Measurements from ENCODE around the gene C8A. TPM values are rescaled to one million over a fixed set of nuclear protein-coding genes. Genes with fewer than 3 reads are reported as not detected.

Gene C8A
- total and polyA plus RNA-seq, 2 of the 13 experiments (the other 11 are each of a cell fraction or from before 2014, with no cell fraction given) = 10.5 to 15.0 TPM

DNA sequence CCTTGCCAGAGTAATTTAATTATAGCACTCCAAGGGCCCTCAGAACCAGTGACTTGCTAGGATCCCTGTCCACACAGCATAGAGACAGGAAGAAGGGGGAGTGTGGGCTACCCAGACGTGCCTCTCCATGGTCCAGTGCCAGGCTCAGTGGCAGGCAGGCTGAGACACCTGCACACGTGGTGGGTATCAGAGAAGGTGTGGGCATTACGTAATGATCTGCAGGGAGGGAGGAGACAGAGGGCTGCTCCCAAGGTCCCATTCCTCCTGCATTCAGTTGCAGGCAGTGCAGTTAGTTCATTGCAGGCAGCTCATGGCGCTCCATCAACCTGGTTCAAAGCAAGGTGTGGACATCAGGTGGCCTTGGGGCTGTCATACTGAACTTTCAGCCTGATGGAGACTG, 61.4 kb downstream of the C8A start:
- Histone ChIP-seq H4K20me1 (ENCODE audit: insufficient read depth, low read length) (no peaks in the 10 kb centered on the region), H2AFZ (ENCODE audit: low read length) (no peak overlapping the region), H3K36me3 (replicated peaks in 1 of 2; ENCODE audit: control insufficient read depth in 1 of 2, insufficient read depth in 2 of 2, low read length in 2 of 2) (no peaks in the 10 kb centered on the region), H3K4me1 (ENCODE audit: insufficient read depth, low read length) (peaks cover 84% of the 10 kb centered on the region), H3K27ac (ENCODE audit: extremely low read length, insufficient read depth, low read length) (peak overlapping the region; percentile 27), H3K9ac (ENCODE audit: insufficient read depth, low read depth, low read length) (no peak overlapping the region), H3K27me3 (ENCODE audit: control insufficient read depth in 1 of 2, insufficient read depth in 2 of 2, low read length in 2 of 2) (no peaks in the 10 kb centered on the region), H3K4me2 (ENCODE audit: low read depth, low read length) (no peak overlapping the region), H3K4me3 (replicated peaks in 1 of 3; ENCODE audit: insufficient read depth in 1 of 3, low read depth in 2 of 3, low read length in 3 of 3) (no peak overlapping the region), H3K79me2 (ENCODE audit: insufficient read depth, low read length) (no peaks in the 10 kb centered on the region), H3K9me3 (ENCODE audit: low read length) (no peaks in the 10 kb centered on the region)
- FAIRE-seq = no peak
- peak; percentile 54 for DNase-seq (ENCODE audit: low spot score)
- ATAC-seq = peak; percentile 53
- ChIA-PET POLR2A (interaction anchor here (1.1 to 2.2 kb wide), 2 partner anchors 50 to 61 kb away, joined by 4 to 6 read pairs; partner anchors contain the start of genes C8A and C8B), CTCF (ENCODE audit: low intra/inter-chr PET ratio, low total read pairs) (no interaction called here)
- in situ Hi-C loops (cut with HindIII; ENCODE audit: extremely low pct_ligation_motif_present, low pct_unique_long_range_greater_than_20kb) = no loop called here
- 33% methylated on average over 2 of the region's 4 CpGs for WGBS (ENCODE audit: low lambda C conversion rate)
- intact Hi-C loops (cut with micrococcal nuclease; ENCODE audit: unreplicated experiment) = no loop called here
- BruUV-seq (replicated peaks) = no TSS peak
- TF ChIP-seq, protein P1, sequence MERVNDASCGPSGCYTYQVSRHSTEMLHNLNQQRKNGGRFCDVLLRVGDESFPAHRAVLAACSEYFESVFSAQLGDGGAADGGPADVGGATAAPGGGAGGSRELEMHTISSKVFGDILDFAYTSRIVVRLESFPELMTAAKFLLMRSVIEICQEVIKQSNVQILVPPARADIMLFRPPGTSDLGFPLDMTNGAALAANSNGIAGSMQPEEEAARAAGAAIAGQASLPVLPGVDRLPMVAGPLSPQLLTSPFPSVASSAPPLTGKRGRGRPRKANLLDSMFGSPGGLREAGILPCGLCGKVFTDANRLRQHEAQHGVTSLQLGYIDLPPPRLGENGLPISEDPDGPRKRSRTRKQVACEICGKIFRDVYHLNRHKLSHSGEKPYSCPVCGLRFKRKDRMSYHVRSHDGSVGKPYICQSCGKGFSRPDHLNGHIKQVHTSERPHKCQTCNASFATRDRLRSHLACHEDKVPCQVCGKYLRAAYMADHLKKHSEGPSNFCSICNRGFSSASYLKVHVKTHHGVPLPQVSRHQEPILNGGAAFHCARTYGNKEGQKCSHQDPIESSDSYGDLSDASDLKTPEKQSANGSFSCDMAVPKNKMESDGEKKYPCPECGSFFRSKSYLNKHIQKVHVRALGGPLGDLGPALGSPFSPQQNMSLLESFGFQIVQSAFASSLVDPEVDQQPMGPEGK (CRISPR knock-in tag; IDR thresholded peaks at IDR 0.05) = 0 out of 2 replicates have a peak, but pooled peaks have one; percentile 22
- TF ChIP-seq ZNF605 (CRISPR knock-in tag; IDR thresholded peaks at IDR 0.05) (0 out of 2 replicates have a peak, but pooled peaks have one; percentile 15), RXRA (CRISPR knock-in tag; IDR thresholded peaks at IDR 0.05) (peak; percentile 57), ERF (CRISPR knock-in tag; IDR thresholded peaks at IDR 0.05) (no peak), BCL6 (CRISPR knock-in tag; IDR thresholded peaks at IDR 0.05) (peak; percentile 67), PHF21A (CRISPR knock-in tag; IDR thresholded peaks at IDR 0.05) (0 out of 2 replicates have a peak, but pooled peaks have one; percentile 19), HMG20A (CRISPR knock-in tag; IDR thresholded peaks at IDR 0.05; ENCODE audit: borderline replicate concordance) (peak; percentile 63; the same call in 1 of the 2 replicates), MXD4 (CRISPR knock-in tag; IDR thresholded peaks at IDR 0.05) (peak; percentile 49; the same call in 1 of the 2 replicates), SOX6 (IDR thresholded peaks at IDR 0.05) (no peak), SOX6 (CRISPR knock-in tag; IDR thresholded peaks at IDR 0.05) (peak; percentile 37; the same call in 1 of the 2 replicates), NCOA2 (CRISPR knock-in tag; IDR thresholded peaks at IDR 0.05) (peak; percentile 54), ZNF331 (CRISPR knock-in tag; IDR thresholded peaks at IDR 0.05) (peak; percentile 31; the same call in 1 of the 2 replicates), ZNF788 (CRISPR knock-in tag; IDR thresholded peaks at IDR 0.05; ENCODE audit: borderline replicate concordance) (peak; percentile 39; the same call in 1 of the 2 replicates)
- TF ChIP-seq, protein P2, sequence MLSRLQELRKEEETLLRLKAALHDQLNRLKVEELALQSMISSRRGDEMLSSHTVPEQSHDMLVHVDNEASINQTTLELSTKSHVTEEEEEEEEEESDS (CRISPR knock-in tag; IDR thresholded peaks at IDR 0.05; ENCODE audit: borderline replicate concordance) = no peak
- TF ChIP-seq, protein P3, sequence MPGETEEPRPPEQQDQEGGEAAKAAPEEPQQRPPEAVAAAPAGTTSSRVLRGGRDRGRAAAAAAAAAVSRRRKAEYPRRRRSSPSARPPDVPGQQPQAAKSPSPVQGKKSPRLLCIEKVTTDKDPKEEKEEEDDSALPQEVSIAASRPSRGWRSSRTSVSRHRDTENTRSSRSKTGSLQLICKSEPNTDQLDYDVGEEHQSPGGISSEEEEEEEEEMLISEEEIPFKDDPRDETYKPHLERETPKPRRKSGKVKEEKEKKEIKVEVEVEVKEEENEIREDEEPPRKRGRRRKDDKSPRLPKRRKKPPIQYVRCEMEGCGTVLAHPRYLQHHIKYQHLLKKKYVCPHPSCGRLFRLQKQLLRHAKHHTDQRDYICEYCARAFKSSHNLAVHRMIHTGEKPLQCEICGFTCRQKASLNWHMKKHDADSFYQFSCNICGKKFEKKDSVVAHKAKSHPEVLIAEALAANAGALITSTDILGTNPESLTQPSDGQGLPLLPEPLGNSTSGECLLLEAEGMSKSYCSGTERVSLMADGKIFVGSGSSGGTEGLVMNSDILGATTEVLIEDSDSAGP (CRISPR knock-in tag; IDR thresholded peaks at IDR 0.05; ENCODE audit: borderline replicate concordance) = peak; percentile 64
- TF ChIP-seq, protein P4, sequence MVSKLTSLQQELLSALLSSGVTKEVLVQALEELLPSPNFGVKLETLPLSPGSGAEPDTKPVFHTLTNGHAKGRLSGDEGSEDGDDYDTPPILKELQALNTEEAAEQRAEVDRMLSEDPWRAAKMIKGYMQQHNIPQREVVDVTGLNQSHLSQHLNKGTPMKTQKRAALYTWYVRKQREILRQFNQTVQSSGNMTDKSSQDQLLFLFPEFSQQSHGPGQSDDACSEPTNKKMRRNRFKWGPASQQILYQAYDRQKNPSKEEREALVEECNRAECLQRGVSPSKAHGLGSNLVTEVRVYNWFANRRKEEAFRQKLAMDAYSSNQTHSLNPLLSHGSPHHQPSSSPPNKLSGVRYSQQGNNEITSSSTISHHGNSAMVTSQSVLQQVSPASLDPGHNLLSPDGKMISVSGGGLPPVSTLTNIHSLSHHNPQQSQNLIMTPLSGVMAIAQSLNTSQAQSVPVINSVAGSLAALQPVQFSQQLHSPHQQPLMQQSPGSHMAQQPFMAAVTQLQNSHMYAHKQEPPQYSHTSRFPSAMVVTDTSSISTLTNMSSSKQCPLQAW (CRISPR knock-in tag; IDR thresholded peaks at IDR 0.05) = peak; percentile 45; the same call in 1 of the 2 replicates
- TF ChIP-seq, protein P5, sequence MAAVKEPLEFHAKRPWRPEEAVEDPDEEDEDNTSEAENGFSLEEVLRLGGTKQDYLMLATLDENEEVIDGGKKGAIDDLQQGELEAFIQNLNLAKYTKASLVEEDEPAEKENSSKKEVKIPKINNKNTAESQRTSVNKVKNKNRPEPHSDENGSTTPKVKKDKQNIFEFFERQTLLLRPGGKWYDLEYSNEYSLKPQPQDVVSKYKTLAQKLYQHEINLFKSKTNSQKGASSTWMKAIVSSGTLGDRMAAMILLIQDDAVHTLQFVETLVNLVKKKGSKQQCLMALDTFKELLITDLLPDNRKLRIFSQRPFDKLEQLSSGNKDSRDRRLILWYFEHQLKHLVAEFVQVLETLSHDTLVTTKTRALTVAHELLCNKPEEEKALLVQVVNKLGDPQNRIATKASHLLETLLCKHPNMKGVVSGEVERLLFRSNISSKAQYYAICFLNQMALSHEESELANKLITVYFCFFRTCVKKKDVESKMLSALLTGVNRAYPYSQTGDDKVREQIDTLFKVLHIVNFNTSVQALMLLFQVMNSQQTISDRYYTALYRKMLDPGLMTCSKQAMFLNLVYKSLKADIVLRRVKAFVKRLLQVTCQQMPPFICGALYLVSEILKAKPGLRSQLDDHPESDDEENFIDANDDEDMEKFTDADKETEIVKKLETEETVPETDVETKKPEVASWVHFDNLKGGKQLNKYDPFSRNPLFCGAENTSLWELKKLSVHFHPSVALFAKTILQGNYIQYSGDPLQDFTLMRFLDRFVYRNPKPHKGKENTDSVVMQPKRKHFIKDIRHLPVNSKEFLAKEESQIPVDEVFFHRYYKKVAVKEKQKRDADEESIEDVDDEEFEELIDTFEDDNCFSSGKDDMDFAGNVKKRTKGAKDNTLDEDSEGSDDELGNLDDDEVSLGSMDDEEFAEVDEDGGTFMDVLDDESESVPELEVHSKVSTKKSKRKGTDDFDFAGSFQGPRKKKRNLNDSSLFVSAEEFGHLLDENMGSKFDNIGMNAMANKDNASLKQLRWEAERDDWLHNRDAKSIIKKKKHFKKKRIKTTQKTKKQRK (IDR thresholded peaks at IDR 0.05; ENCODE audit: low read length) = no peak

All from HepG2 (cell line).